HEK293T (cell line): Measurements from ENCODE around the gene SULT2B1.

Experiments used
- ARNT ChIP-seq: fragments of 450-650 bp; IDR thresholded peaks from 2 replicates; pipeline ENCODE4 v1.6.1; 2017; ENCODE audit warnings: mild to moderate bottlenecking
- BHLHE40 ChIP-seq: fragments of 450-650 bp; IDR thresholded peaks from 2 replicates; pipeline ENCODE4 v1.6.1; 2016; ENCODE audit warnings: mild to moderate bottlenecking, moderate library complexity, borderline replicate concordance
- CTBP1 ChIP-seq: fragments of 450-650 bp; IDR thresholded peaks from 2 replicates; pipeline ENCODE4 v1.6.1; 2016; ENCODE audit warnings: borderline replicate concordance
- FOXK2 ChIP-seq: fragments of 450-650 bp; IDR thresholded peaks from 2 replicates; pipeline ENCODE4 v1.6.1; 2016; ENCODE audit warnings: mild to moderate bottlenecking
- FOXM1 ChIP-seq: fragments of 450-650 bp; IDR thresholded peaks from 2 replicates; pipeline ENCODE4 v1.6.1; 2017; ENCODE audit warnings: mild to moderate bottlenecking, borderline replicate concordance
- HDGF ChIP-seq: fragments of 450-650 bp; IDR thresholded peaks from 2 replicates; pipeline ENCODE4 v1.6.1; 2017; ENCODE audit warnings: antibody characterized with exemption, borderline replicate concordance
- L3MBTL2 ChIP-seq: fragments of 450-650 bp; conservative IDR thresholded peaks from 2 replicates; pipeline ENCODE4 v1.6.1; 2016; ENCODE audit warnings: mild to moderate bottlenecking
- NFRKB ChIP-seq: fragments of 450-650 bp; IDR thresholded peaks from 2 replicates; pipeline ENCODE4 v1.6.1; 2016; ENCODE audit warnings: mild to moderate bottlenecking, moderate library complexity
- SP1 ChIP-seq: fragments of 450-650 bp; IDR thresholded peaks from 2 replicates; pipeline ENCODE4 v1.6.1; 2017
- SUZ12 ChIP-seq: fragments of 450-650 bp; IDR thresholded peaks from 2 replicates; pipeline ENCODE4 v1.6.1; 2016; ENCODE audit warnings: mild to moderate bottlenecking
- TARDBP ChIP-seq: fragments of 450-650 bp; IDR thresholded peaks from 2 replicates; pipeline ENCODE4 v1.6.1; 2016

DNA sequence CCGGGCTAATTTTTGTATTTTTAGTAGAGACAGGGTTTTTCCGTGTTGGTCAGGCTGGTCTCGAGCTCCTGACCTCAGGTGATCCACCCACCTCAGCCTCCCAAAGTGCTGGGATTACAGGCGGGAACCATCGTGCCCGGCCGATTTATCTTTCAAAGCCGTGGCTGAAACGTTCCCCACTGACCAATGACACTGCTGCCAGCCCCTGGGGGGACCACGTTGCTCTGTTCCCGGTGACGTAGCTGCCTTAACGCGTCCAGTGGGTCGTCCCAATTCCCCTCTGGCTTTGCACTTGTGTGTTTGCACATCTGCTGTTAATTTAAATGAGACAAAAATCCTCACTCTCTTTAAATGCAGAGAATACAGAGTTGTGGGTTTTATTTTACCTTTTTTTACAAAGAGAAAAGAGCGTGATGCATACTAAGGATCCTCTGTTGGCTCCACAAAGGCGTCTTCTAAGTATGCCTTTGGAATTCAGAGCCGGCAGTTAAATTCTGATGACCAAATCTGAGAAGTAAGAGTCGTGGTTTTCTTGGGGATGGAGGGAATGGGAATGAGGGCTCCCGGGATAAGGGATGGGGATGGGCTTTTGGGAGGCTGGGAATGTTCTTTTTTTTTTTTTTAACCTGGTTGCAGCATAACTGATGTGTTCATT lies 21.8 kb upstream of the SULT2B1 start:
- TF ChIP-seq FOXM1, result no peak
- TF ChIP-seq ARNT, result no peak
- no peak for TF ChIP-seq FOXK2
- no peak for TF ChIP-seq BHLHE40
- TF ChIP-seq SUZ12, result no peak
- TF ChIP-seq HDGF, result no peak
- TF ChIP-seq TARDBP, result no peak
- no peak for TF ChIP-seq SP1
- no peak for TF ChIP-seq L3MBTL2
- no peak for TF ChIP-seq NFRKB
- no peak for TF ChIP-seq CTBP1
